HEK293T (cell line): Measurements from ENCODE around the gene PCP4L1.
"Not testable (repeated sequence)": the region's sequence is repeated elsewhere in the genome, so short reads cannot be mapped to it uniquely, and the experiment has no call there.

ENCODE experiments used
- CTCF ChIA-PET: fragments of 350-600 bp; formaldehyde crosslinking; extraction: SDS; loops from one replicate; lab custom pipeline; 2021; ENCODE audit warnings: antibody characterized with exemption, inconsistent platforms; lab: Yijun Ruan, JAX
- POLR2A ChIA-PET: fragments of 350-600 bp; formaldehyde crosslinking; extraction: SDS; loops from one replicate; lab custom pipeline; 2020; ENCODE audit warnings: antibody characterized with exemption, inconsistent platforms; lab: Yijun Ruan, JAX
- DNase-seq: peaks from one replicate; pipeline ENCODE4 v3.0.0; 2012; ENCODE audit warnings: mixed read lengths; ENCODE audit errors: extremely low spot score
- ARNT ChIP-seq: fragments of 450-650 bp; IDR thresholded peaks from 2 replicates; pipeline ENCODE4 v1.6.1; 2017; ENCODE audit warnings: mild to moderate bottlenecking
- BHLHE40 ChIP-seq: fragments of 450-650 bp; IDR thresholded peaks from 2 replicates; pipeline ENCODE4 v1.6.1; 2016; ENCODE audit warnings: mild to moderate bottlenecking, moderate library complexity, borderline replicate concordance
- CTBP1 ChIP-seq: fragments of 450-650 bp; IDR thresholded peaks from 2 replicates; pipeline ENCODE4 v1.6.1; 2016; ENCODE audit warnings: borderline replicate concordance
- ELF4 ChIP-seq: fragments of 450-650 bp; IDR thresholded peaks from 2 replicates; pipeline ENCODE4 v1.6.1; 2017; ENCODE audit warnings: antibody characterized with exemption
- FOXA1 ChIP-seq: fragments of 450-650 bp; IDR thresholded peaks from 2 replicates; pipeline ENCODE4 v1.6.1; 2016; ENCODE audit warnings: mild to moderate bottlenecking
- FOXK2 ChIP-seq: fragments of 450-650 bp; IDR thresholded peaks from 2 replicates; pipeline ENCODE4 v1.6.1; 2016; ENCODE audit warnings: mild to moderate bottlenecking
- FOXM1 ChIP-seq: fragments of 450-650 bp; IDR thresholded peaks from 2 replicates; pipeline ENCODE4 v1.6.1; 2017; ENCODE audit warnings: mild to moderate bottlenecking, borderline replicate concordance
- HDGF ChIP-seq: fragments of 450-650 bp; IDR thresholded peaks from 2 replicates; pipeline ENCODE4 v1.6.1; 2017; ENCODE audit warnings: antibody characterized with exemption, borderline replicate concordance
- L3MBTL2 ChIP-seq: fragments of 450-650 bp; conservative IDR thresholded peaks from 2 replicates; pipeline ENCODE4 v1.6.1; 2016; ENCODE audit warnings: mild to moderate bottlenecking
- LEF1 ChIP-seq: fragments of 450-650 bp; IDR thresholded peaks from 2 replicates; pipeline ENCODE4 v1.6.1; 2017; ENCODE audit warnings: mild to moderate bottlenecking, borderline replicate concordance
- NFRKB ChIP-seq: fragments of 450-650 bp; IDR thresholded peaks from 2 replicates; pipeline ENCODE4 v1.6.1; 2016; ENCODE audit warnings: mild to moderate bottlenecking, moderate library complexity
- PKNOX1 ChIP-seq: fragments of 450-650 bp; IDR thresholded peaks from 2 replicates; pipeline ENCODE4 v1.6.1; 2016
- SP1 ChIP-seq: fragments of 450-650 bp; IDR thresholded peaks from 2 replicates; pipeline ENCODE4 v1.6.1; 2017
- SUZ12 ChIP-seq: fragments of 450-650 bp; IDR thresholded peaks from 2 replicates; pipeline ENCODE4 v1.6.1; 2016; ENCODE audit warnings: mild to moderate bottlenecking
- TARDBP ChIP-seq: fragments of 450-650 bp; IDR thresholded peaks from 2 replicates; pipeline ENCODE4 v1.6.1; 2016
- ZNF384 ChIP-seq: fragments of 450-650 bp; IDR thresholded peaks from 2 replicates; pipeline ENCODE4 v1.6.1; 2016

Gene PCP4L1

GRCh38 chr1:161223805-161224694 lies 34.5 kb upstream of the PCP4L1 start:
- DNase-seq = no peak
- CTCF ChIA-PET = no interaction called here
- TF ChIP-seq SUZ12 = no peak
- TF ChIP-seq NFRKB = no peak
- no peak for TF ChIP-seq SP1
- TF ChIP-seq L3MBTL2 = no peak
- no peak for TF ChIP-seq TARDBP
- TF ChIP-seq FOXM1 = no peak
- TF ChIP-seq CTBP1 = no peak
- TF ChIP-seq LEF1 = no peak
- TF ChIP-seq FOXA1 = no peak
- TF ChIP-seq FOXK2 = no peak
- TF ChIP-seq ELF4 = no peak
- POLR2A ChIA-PET = interaction anchor here (1.0 to 2.5 kb wide), 2 partner anchors 22 to 161 kb away, joined by 3 to 10 read pairs; partner anchors contain the start of gene NDUFS2

- POLR2A ChIA-PET = interaction anchor here (1.0 to 1.3 kb wide), 3 partner anchors 9 to 165 kb away, joined by 3 to 9 read pairs (median 8); partner anchors contain the start of gene FCER1G
- CTCF ChIA-PET, DNase-seq: not testable (repeated sequence)
Observed at GRCh38 chr1:161224695-161225087, 33.9 kb upstream of the PCP4L1 start.

- ChIA-PET CTCF (interaction anchor here (0.6 to 2.7 kb wide), 12 partner anchors 14 to 215 kb away, joined by 3 to 10 read pairs (median 4); partner anchors contain the start of gene ADAMTS4), POLR2A (interaction anchor here (0.7 to 1.3 kb wide), 18 partner anchors 9 to 175 kb away, joined by 3 to 25 read pairs (median 4); partner anchors contain the start of genes ADAMTS4, FCER1G, NDUFS2 and PPOX)
- DNase-seq = peak; percentile 32
- TF ChIP-seq PKNOX1 = no peak
- no peak for TF ChIP-seq FOXM1
- no peak for TF ChIP-seq NFRKB
- no peak for TF ChIP-seq CTBP1
- TF ChIP-seq FOXK2 = no peak
- no peak for TF ChIP-seq FOXA1
- no peak for TF ChIP-seq ARNT
- TF ChIP-seq L3MBTL2 = no peak
- TF ChIP-seq SP1 = no peak
- TF ChIP-seq BHLHE40 = no peak
- no peak for TF ChIP-seq ELF4
- TF ChIP-seq SUZ12 = no peak
- TF ChIP-seq TARDBP = no peak
- no peak for TF ChIP-seq HDGF
Observed at GRCh38 chr1:161225178-161225533, 33.4 kb upstream of the PCP4L1 start.

GRCh38 chr1:161225534-161226319 lies 32.8 kb upstream of the PCP4L1 start, which contains the start of gene TOMM40L:
Gene TOMM40L (plus strand): TSS chr1:161226060. CDS start chr1:161226490, 430 bp downstream.
- DNase-seq = peak; percentile 99
- ChIA-PET CTCF (interaction anchor here (0.6 to 2.7 kb wide), 15 partner anchors 14 to 214 kb away, joined by 3 to 10 read pairs (median 4); partner anchors contain the start of gene ADAMTS4), POLR2A (interaction anchor here (0.7 to 1.3 kb wide), 20 partner anchors 10 to 174 kb away, joined by 3 to 25 read pairs (median 3); partner anchors contain the start of genes ADAMTS4, FCER1G, NDUFS2 and PPOX)
- TF ChIP-seq ARNT (no peak), NFRKB (peak; percentile 81), BHLHE40 (no peak), ZNF384 (peak; percentile 100), L3MBTL2 (0 out of 2 replicates have a peak, but pooled peaks have one; percentile 34), TARDBP (no peak), SP1 (no peak), HDGF (no peak), FOXK2 (no peak), FOXA1 (no peak), ELF4 (no peak), LEF1 (no peak), PKNOX1 (peak; percentile 100), FOXM1 (no peak), SUZ12 (no peak), CTBP1 (no peak)

GRCh38 chr1:161226320-161226711 lies 32.2 kb upstream of the PCP4L1 start:
- POLR2A ChIA-PET = interaction anchor here (0.8 to 1.3 kb wide), 11 partner anchors 15 to 174 kb away, joined by 3 to 25 read pairs (median 3); partner anchors contain the start of genes ADAMTS4, NDUFS2 and PPOX
- TF ChIP-seq ZNF384 = no peak
- TF ChIP-seq FOXK2 = no peak
- no peak for TF ChIP-seq ARNT
- no peak for TF ChIP-seq PKNOX1
- TF ChIP-seq FOXA1 = no peak
- no peak for TF ChIP-seq CTBP1
- no peak for TF ChIP-seq HDGF
- DNase-seq = no peak
- CTCF ChIA-PET = interaction anchor here (0.8 to 2.7 kb wide), 14 partner anchors 14 to 160 kb away, joined by 3 to 10 read pairs (median 4); partner anchors contain the start of genes ADAMTS4 and NDUFS2
